PC-9 (cell line): Measurements from ENCODE around the gene LARP4B. TPM values are rescaled to one million over a fixed set of nuclear protein-coding genes. Genes with fewer than 3 reads are reported as not detected.

Experiments used
- BruUV-seq: library from RNA; stranded (reverse); fragments of 400-500 nt; replicated peaks from 2 replicates; lab custom pipeline; 2021; lab: Mats Ljungman, UMichigan
- CTCF ChIA-PET: fragments of 300-600 bp; sonication (Branson Sonifier 250); formaldehyde crosslinking; loops from one replicate; lab custom pipeline; 2022; ENCODE audit warnings: antibody characterized with exemption; lab: Charles Lee
- POLR2A ChIA-PET: fragments of 300-600 bp; sonication (Branson Sonifier 250); formaldehyde crosslinking; loops from one replicate; lab custom pipeline; 2022; ENCODE audit warnings: antibody characterized with exemption; ENCODE audit not compliant: unreplicated experiment; lab: Charles Lee
- DNase-seq, 2 experiments: peaks; one replicate each; pipeline versions ENCODE4 v3.0.0 to v3.0.0-alpha.2; 2015 to 2022; ENCODE audit warnings: mixed read lengths in 1 of 2
- H2AFZ ChIP-seq: fragments of 200-600 bp; sonication (generic); 2 replicates; pipeline ENCODE4 v1.8.1; 2017; ENCODE audit warnings: antibody characterized with exemption
- H3F3A ChIP-seq: fragments of 200-600 bp; sonication (generic); 2 replicates; pipeline ENCODE4 v1.8.1; 2017; ENCODE audit warnings: antibody characterized with exemption, mild to moderate bottlenecking, low read depth; ENCODE audit not compliant: insufficient read depth
- H3K27ac ChIP-seq: fragments of 200-600 bp; sonication (generic); 2 replicates; pipeline ENCODE4 v1.6.1; 2016; ENCODE audit warnings: mixed run types
- H3K27me3 ChIP-seq: fragments of 200-600 bp; sonication (generic); 2 replicates; pipeline ENCODE4 v1.6.1; 2016; ENCODE audit warnings: low read depth, mixed run types; ENCODE audit not compliant: insufficient read depth
- H3K36me3 ChIP-seq: fragments of 200-600 bp; sonication (generic); 2 replicates; pipeline ENCODE4 v1.6.1; 2016; ENCODE audit warnings: low read depth, mixed run types
- H3K4me1 ChIP-seq: fragments of 200-600 bp; sonication (generic); replicated peaks from 2 replicates; pipeline ENCODE4 v1.6.1; 2016; ENCODE audit warnings: mixed run types; ENCODE audit not compliant: insufficient read depth
- H3K4me2 ChIP-seq: fragments of 200-600 bp; sonication (generic); 2 replicates; pipeline ENCODE4 v1.6.1; 2017; ENCODE audit warnings: mixed run types
- H3K4me3 ChIP-seq: fragments of 200-600 bp; sonication (generic); 2 replicates; pipeline ENCODE4 v1.6.1; 2016; ENCODE audit warnings: mixed run types
- H3K79me2 ChIP-seq: fragments of 200-600 bp; sonication (generic); 2 replicates; pipeline ENCODE4 v1.6.1; 2017; ENCODE audit warnings: low read depth, mixed run types
- H3K9me2 ChIP-seq: fragments of 200-600 bp; sonication (generic); 2 replicates; pipeline ENCODE4 v1.8.1; 2017; ENCODE audit warnings: mild to moderate bottlenecking; ENCODE audit not compliant: insufficient read depth
- H3K9me3 ChIP-seq: fragments of 200-600 bp; sonication (generic); 2 replicates; pipeline ENCODE4 v1.8.1; 2016; ENCODE audit warnings: low read depth; ENCODE audit not compliant: insufficient read depth
- H4K20me1 ChIP-seq: fragments of 200-600 bp; sonication (generic); 2 replicates; pipeline ENCODE4 v1.8.1; 2017; ENCODE audit not compliant: insufficient read depth
- EZH2 ChIP-seq: fragments of 200-600 bp; sonication (generic); IDR thresholded peaks from 2 replicates; pipeline ENCODE4 v1.8.0; 2017; ENCODE audit warnings: antibody characterized with exemption, low read depth
- intact Hi-C: fragments of 100-400 bp; cut with micrococcal nuclease; formaldehyde crosslinking; loops from one replicate; pipeline ENCODE4 v1.10.0; 2022; ENCODE audit not compliant: unreplicated experiment
- total RNA-seq: library from RNA; stranded (reverse); gene quantifications from 2 replicates; pipeline ENCODE4 v1.2.3, GENCODE V29; 2021
- TF ChIP-seq, protein P1 (sequence below): fragments of 200-600 bp; sonication (generic); conservative IDR thresholded peaks from 2 replicates; pipeline ENCODE4 v1.6.1; 2017; ENCODE audit warnings: mixed run types, antibody characterized with exemption, mild to moderate bottlenecking, moderate library complexity

The LARP4B gene
- total RNA-seq, 1 experiment from 2014 or later = 93.4 TPM

DNA sequence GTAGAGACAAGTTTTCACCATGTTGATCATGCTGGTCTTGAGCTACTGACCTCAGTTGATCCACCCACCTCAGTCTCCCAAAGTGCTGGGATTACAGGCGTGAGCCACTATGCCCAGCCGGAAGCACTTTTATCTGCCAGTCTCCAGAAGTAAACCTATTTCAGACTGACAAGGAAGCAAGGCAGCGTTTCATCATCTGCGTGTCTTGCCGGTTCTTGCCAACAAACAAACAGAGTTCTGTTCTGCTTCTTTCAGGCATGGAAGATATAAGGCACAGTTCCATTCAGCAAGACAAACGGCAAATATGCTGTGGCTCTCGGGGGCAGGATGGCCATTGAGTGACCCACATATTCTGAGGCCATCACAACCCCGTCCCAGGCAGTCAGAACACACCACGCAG is 15.5 kb upstream of the LARP4B start:
- no TSS peak for BruUV-seq
- no peak overlapping the region for H3K4me2 ChIP-seq
- no peaks in the 10 kb centered on the region for H3K9me3 ChIP-seq
- no peak overlapping the region for H3K4me3 ChIP-seq
- no peak for DNase-seq
- H3K4me1 ChIP-seq = no peaks in the 10 kb centered on the region
- intact Hi-C loops = no loop called here
- no peak for TF ChIP-seq EZH2
- TF ChIP-seq, protein P1, sequence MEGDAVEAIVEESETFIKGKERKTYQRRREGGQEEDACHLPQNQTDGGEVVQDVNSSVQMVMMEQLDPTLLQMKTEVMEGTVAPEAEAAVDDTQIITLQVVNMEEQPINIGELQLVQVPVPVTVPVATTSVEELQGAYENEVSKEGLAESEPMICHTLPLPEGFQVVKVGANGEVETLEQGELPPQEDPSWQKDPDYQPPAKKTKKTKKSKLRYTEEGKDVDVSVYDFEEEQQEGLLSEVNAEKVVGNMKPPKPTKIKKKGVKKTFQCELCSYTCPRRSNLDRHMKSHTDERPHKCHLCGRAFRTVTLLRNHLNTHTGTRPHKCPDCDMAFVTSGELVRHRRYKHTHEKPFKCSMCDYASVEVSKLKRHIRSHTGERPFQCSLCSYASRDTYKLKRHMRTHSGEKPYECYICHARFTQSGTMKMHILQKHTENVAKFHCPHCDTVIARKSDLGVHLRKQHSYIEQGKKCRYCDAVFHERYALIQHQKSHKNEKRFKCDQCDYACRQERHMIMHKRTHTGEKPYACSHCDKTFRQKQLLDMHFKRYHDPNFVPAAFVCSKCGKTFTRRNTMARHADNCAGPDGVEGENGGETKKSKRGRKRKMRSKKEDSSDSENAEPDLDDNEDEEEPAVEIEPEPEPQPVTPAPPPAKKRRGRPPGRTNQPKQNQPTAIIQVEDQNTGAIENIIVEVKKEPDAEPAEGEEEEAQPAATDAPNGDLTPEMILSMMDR = no peak
- no peaks in the 10 kb centered on the region for H3K79me2 ChIP-seq
- no peak overlapping the region for H3K27ac ChIP-seq
- no peaks in the 10 kb centered on the region for H3F3A ChIP-seq
- H2AFZ ChIP-seq = no peak overlapping the region
- no peaks in the 10 kb centered on the region for H3K9me2 ChIP-seq
- H3K36me3 ChIP-seq = no peaks in the 10 kb centered on the region
- peaks cover 9% of the 10 kb centered on the region; the same call in 1 of the 2 replicates for H3K27me3 ChIP-seq
- ChIA-PET POLR2A (no interaction called here), CTCF (no interaction called here)
- no peaks in the 10 kb centered on the region for H4K20me1 ChIP-seq

DNA sequence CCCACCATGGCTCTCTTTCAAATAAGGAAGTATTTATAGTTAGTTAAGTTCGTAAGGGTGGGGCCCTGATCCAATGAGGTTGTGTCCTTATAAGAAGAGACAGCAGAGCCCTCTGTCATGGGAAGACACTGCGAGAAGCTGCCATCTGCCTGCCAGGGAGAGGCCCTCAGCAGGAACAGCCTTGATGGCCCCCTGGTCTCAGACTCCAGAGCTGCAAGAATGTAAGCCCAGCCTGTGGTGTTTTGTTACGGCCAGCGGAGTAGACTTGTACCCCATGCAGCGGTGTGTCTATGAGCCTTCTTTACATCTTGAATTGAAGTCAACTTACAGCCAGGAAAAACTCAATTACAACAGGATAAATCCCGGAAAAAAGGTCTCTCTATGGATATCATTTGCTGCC is 14.3 kb upstream of the LARP4B start:
- no peaks in the 10 kb centered on the region for H3F3A ChIP-seq
- TF ChIP-seq, protein P1 = no peak
- TF ChIP-seq EZH2 = no peak
- POLR2A ChIA-PET = no interaction called here
- no TSS peak for BruUV-seq
- no peak overlapping the region for H3K4me2 ChIP-seq
- no peak overlapping the region for H3K4me3 ChIP-seq
- no peaks in the 10 kb centered on the region for H3K4me1 ChIP-seq
- intact Hi-C loops = no loop called here
- peaks cover 3% of the 10 kb centered on the region; the same call in 1 of the 2 replicates for H3K27me3 ChIP-seq
- CTCF ChIA-PET = no interaction called here
- H3K36me3 ChIP-seq = no peaks in the 10 kb centered on the region
- H4K20me1 ChIP-seq = no peaks in the 10 kb centered on the region
- DNase-seq = no peak
- H3K79me2 ChIP-seq = no peaks in the 10 kb centered on the region
- no peak overlapping the region for H3K27ac ChIP-seq
- no peaks in the 10 kb centered on the region for H3K9me2 ChIP-seq
- no peak overlapping the region for H2AFZ ChIP-seq
- no peaks in the 10 kb centered on the region for H3K9me3 ChIP-seq

DNA sequence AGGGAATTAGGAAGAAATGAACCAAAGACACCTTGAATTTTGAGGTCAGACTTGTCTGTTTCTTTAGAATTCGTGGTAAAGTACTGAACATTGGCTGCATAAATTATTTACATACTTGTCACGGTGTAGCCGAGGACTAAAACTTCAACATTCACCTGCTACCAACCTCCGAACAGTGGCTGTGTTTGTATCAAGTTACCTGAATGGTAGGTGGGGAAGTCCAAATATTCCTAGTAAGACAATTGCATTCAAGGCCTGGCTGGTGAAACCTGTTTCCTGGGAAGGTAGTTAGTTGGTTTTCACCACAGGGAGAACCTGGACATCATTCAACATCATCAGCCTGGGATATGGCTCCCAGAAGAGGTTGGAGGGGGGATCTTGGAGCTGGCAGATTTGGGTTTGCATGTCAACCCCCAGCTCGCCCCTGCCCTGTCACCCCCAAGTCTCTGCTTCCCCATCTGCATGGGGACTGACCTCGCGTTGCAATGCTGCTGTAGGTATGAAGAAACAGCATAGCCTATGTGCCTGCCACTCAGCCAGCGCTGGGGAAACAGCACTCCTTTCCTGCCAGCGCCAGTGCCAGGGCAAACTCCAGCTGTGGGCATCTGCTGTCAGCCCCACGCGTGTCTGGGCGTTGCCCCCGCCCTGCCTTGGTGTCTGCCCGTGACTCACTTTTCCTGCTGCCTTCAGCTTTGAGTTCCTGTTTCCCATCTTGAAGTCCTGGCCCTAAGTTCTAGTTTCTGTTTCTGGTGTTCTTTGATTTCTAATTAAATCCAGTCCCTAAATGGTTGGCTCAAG is 12.7 kb upstream of the LARP4B start:
- peak in 1 of 2 experiments; percentile 42 for DNase-seq
- POLR2A ChIA-PET = interaction anchor here (0.7 kb wide), 1 partner anchor 42 kb away, joined by 3 read pairs; no protein-coding TSS in a partner anchor
- BruUV-seq = no TSS peak
- no peaks in the 10 kb centered on the region for H3K79me2 ChIP-seq
- H3K4me3 ChIP-seq = no peak overlapping the region
- H3K9me3 ChIP-seq = no peaks in the 10 kb centered on the region
- H3F3A ChIP-seq = no peaks in the 10 kb centered on the region
- no peaks in the 10 kb centered on the region for H3K36me3 ChIP-seq
- H2AFZ ChIP-seq = no peak overlapping the region
- H3K4me2 ChIP-seq = no peak overlapping the region
- intact Hi-C loops = no loop called here
- H3K4me1 ChIP-seq = no peaks in the 10 kb centered on the region
- no peaks in the 10 kb centered on the region for H4K20me1 ChIP-seq
- H3K27ac ChIP-seq = no peak overlapping the region
- TF ChIP-seq, protein P1 = no peak
- TF ChIP-seq EZH2 = no peak
- H3K27me3 ChIP-seq = no peaks in the 10 kb centered on the region
- no peaks in the 10 kb centered on the region for H3K9me2 ChIP-seq
- CTCF ChIA-PET = interaction anchor here (0.7 kb wide), 1 partner anchor 193 kb away, joined by 8 read pairs; no protein-coding TSS in a partner anchor
